Immature natural killer cell (primary cell): Measurements from ENCODE around the gene PITPNM1. TPM values are rescaled to one million over a fixed set of nuclear protein-coding genes. Genes with fewer than 3 reads are reported as not detected.
"Not testable (repeated sequence)": the region's sequence is repeated elsewhere in the genome, so short reads cannot be mapped to it uniquely, and the experiment has no call there.

ENCODE experiments used
- DNase-seq, 3 donors: peaks; one replicate each; pipeline ENCODE4 v3.0.0; 2022; ENCODE audit warnings: mixed read lengths in 1 of 3
- H3K27ac Mint-ChIP-seq, 6 donors: one replicate each; pipeline ENCODE4 v1.8.0; 2020; ENCODE audit warnings: mixed read lengths in 6 of 6, mild to moderate bottlenecking in 5 of 6, inconsistent platforms in 4 of 6, moderate library complexity in 3 of 6
- H3K27me3 Mint-ChIP-seq, 3 donors: one replicate each; pipeline ENCODE4 v1.8.0; 2020 to 2021; ENCODE audit warnings: low read depth in 3 of 3, mild to moderate bottlenecking in 3 of 3, mixed read lengths in 3 of 3, moderate library complexity in 3 of 3, inconsistent platforms in 1 of 3
- H3K36me3 Mint-ChIP-seq, 3 donors: one replicate each; pipeline ENCODE4 v1.8.0; 2020; ENCODE audit warnings: mixed read lengths in 3 of 3, inconsistent platforms in 2 of 3, mild to moderate bottlenecking in 2 of 3
- H3K4me1 Mint-ChIP-seq, 2 donors: one replicate each; pipeline ENCODE4 v1.8.0; 2020; ENCODE audit warnings: inconsistent platforms in 2 of 2, mild to moderate bottlenecking in 2 of 2, mixed read lengths in 2 of 2, moderate library complexity in 1 of 2
- H3K4me3 Mint-ChIP-seq, 5 donors: one replicate each; pipeline ENCODE4 v1.8.0; 2020; ENCODE audit warnings: mild to moderate bottlenecking in 5 of 5, mixed read lengths in 5 of 5, inconsistent platforms in 3 of 5, moderate library complexity in 3 of 5
- H3K9me3 Mint-ChIP-seq, 6 donors: one replicate each; pipeline ENCODE4 v1.8.0; 2020; ENCODE audit warnings: mild to moderate bottlenecking in 6 of 6, mixed read lengths in 6 of 6, inconsistent platforms in 4 of 6, moderate library complexity in 3 of 6
- polyA plus RNA-seq, 3 donors: library from polyadenylated mRNA; unstranded; fragments of 300-500 nt; fragmentation: Illumina TruSeq; gene quantifications; one replicate each; pipeline ENCODE4 v1.2.3, GENCODE V29; 2021

The PITPNM1 gene
- polyA plus RNA-seq, 3 donors from 2014 or later, result 3.6 to 29.2 (median 10.2) TPM

DNA sequence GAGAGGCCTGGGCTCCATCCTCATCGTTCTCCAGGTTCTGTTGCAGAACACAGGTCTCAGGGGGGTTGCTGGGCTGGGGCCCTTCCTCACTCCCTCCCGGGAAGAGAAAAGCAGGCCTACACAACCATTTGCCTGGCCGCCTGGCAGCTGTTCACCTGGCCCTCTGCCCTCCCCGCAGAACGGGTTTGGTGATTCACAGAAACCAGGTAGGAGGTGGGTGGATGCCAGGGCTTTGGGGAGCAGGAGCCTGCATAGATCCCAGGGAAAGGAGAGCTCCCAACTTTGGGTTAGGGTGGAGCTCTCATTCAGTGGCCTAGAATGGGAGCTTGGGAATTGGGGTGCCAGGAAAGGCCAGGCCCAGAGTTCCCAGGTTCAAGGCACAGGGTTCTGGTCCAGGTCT lies 37.1 kb downstream of the PITPNM1 start:
- peak overlapping the region; percentile 61 to 89 (median 78) for H3K27ac Mint-ChIP-seq
- peaks cover 0 to 9% (median 2%) of the 10 kb centered on the region in 3 donors for H3K27me3 Mint-ChIP-seq
- DNase-seq, result no peak
- peak overlapping the region; percentile 82 to 87 (median 83) for H3K4me3 Mint-ChIP-seq
- peaks cover 25 to 29% of the 10 kb centered on the region in 2 donors for H3K4me1 Mint-ChIP-seq
- H3K9me3 Mint-ChIP-seq, result no peaks in the 10 kb centered on the region
- H3K36me3 Mint-ChIP-seq, result no peaks in the 10 kb centered on the region

GRCh38 chr11:67466962-67467771 lies 38.0 kb downstream of the PITPNM1 start:
- Mint-ChIP-seq H3K4me3 (peak overlapping the region; percentile 19 to 87 (median 52)), H3K9me3 (no peaks in the 10 kb centered on the region), H3K4me1 (peaks cover 25 to 31% of the 10 kb centered on the region in 2 donors), H3K27ac (peak overlapping the region in 5 of 6 donors; percentile 34 to 83 (median 67)), H3K27me3 (peaks cover 0 to 9% (median 2%) of the 10 kb centered on the region in 3 donors), H3K36me3 (no peaks in the 10 kb centered on the region)
- no peak for DNase-seq

GRCh38 chr11:67466367-67466766 lies 38.8 kb downstream of the PITPNM1 start:
- H3K4me3 Mint-ChIP-seq, result peak overlapping the region in 1 of 5 donors; percentile 41
- no peaks in the 10 kb centered on the region for H3K36me3 Mint-ChIP-seq
- no peaks in the 10 kb centered on the region for H3K9me3 Mint-ChIP-seq
- H3K27me3 Mint-ChIP-seq, result peaks cover 0 to 9% (median 0%) of the 10 kb centered on the region in 3 donors
- no peak for DNase-seq
- H3K4me1 Mint-ChIP-seq, result peaks cover 25 to 31% of the 10 kb centered on the region in 2 donors
- H3K27ac Mint-ChIP-seq, result peak overlapping the region in 3 of 6 donors; percentile 16 to 50 (median 34)

- not testable (repeated sequence) for H3K9me3 Mint-ChIP-seq, H3K36me3 Mint-ChIP-seq, H3K27me3 Mint-ChIP-seq, DNase-seq
- Mint-ChIP-seq H3K27ac (peak overlapping the region; percentile 76 to 93 (median 90)), H3K4me1 (peaks cover 25 to 31% of the 10 kb centered on the region in 2 donors), H3K4me3 (peak overlapping the region; percentile 77 to 88 (median 82))
These were observed 39.6 kb downstream of the PITPNM1 start for GRCh38 chr11:67465530-67465929.

DNA sequence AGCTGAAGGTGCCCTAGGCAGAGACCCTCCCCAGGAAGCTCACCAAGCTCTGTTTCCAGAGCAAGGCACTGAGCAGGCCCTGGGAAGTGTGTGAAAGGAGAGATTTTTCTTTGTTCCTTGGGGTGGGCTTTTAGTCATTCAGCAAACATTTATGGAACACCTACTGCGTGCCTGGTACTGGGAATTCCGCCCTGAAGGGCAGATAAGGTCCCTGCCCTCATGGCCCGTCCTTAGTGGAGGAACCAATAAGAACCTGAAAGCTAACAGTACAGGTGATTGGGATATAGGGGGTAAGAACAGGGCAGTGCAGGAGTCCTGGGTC lies 40.0 kb downstream of the PITPNM1 start:
- Mint-ChIP-seq H3K9me3 (no peaks in the 10 kb centered on the region), H3K27me3 (peaks cover 0 to 9% (median 0%) of the 10 kb centered on the region in 3 donors), H3K4me3 (peak overlapping the region; percentile 77 to 88 (median 82)), H3K36me3 (no peaks in the 10 kb centered on the region), H3K27ac (peak overlapping the region; percentile 76 to 93 (median 90)), H3K4me1 (peaks cover 25 to 31% of the 10 kb centered on the region in 2 donors)
- DNase-seq, result no peak

DNA sequence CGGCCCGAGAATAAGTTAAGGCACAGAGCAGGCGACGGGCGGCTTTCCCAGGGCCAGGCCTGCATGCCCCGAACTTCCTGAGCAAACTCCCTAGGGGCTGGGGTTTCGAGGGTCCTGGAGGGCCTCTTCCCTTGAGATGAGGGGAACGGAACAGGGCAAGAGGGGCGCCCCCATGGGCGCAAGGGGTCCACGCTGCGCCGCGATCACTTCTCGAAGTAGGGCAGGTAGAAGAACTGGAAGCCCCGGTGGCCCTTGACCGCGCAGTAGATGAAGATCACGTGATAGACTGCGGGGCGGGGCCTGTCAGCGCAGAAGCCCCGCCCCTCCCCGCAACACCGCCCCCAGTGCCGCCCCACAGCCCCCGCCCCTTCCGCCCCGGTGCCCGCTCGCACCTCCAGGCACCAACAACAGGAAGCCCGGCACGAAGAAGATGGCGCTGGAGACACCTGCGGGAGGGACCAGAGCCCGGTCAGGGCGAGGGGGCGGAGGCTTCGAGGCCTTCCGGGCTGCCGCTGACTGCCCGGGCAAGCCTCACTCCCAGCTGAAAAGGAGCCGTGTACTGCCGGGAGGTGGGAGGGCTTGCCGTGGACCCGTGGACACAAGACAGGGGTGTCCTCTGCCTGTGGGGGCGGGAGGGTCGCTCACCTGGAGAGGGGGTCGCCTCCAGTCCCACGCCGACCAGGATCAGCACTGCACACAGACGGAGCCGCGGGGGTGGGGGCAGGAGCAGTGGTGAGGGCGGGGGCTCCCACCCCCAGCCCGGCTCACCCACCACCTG lies 40.6 kb downstream of the PITPNM1 start:
- peak overlapping the region; percentile 76 to 92 (median 86) for H3K27ac Mint-ChIP-seq
- peaks cover 0 to 3% (median 0%) of the 10 kb centered on the region in 3 donors for H3K36me3 Mint-ChIP-seq
- peaks cover 24 to 31% of the 10 kb centered on the region in 2 donors for H3K4me1 Mint-ChIP-seq
- H3K27me3 Mint-ChIP-seq, result peaks cover 0 to 9% (median 0%) of the 10 kb centered on the region in 3 donors
- H3K4me3 Mint-ChIP-seq, result peak overlapping the region; percentile 77 to 88 (median 82)
- peak; percentile 92 to 95 (median 94) for DNase-seq
- no peaks in the 10 kb centered on the region for H3K9me3 Mint-ChIP-seq

- Mint-ChIP-seq H3K36me3 (peaks cover 0 to 3% (median 0%) of the 10 kb centered on the region in 3 donors), H3K9me3 (no peaks in the 10 kb centered on the region), H3K4me3 (peak overlapping the region; percentile 77 to 88 (median 82)), H3K27ac (peak overlapping the region; percentile 76 to 92 (median 85)), H3K4me1 (peaks cover 19 to 28% of the 10 kb centered on the region in 2 donors), H3K27me3 (peaks cover 0 to 9% (median 0%) of the 10 kb centered on the region in 3 donors)
- no peak for DNase-seq
These were observed 41.3 kb downstream of the PITPNM1 start for GRCh38 chr11:67463680-67464410.

DNA sequence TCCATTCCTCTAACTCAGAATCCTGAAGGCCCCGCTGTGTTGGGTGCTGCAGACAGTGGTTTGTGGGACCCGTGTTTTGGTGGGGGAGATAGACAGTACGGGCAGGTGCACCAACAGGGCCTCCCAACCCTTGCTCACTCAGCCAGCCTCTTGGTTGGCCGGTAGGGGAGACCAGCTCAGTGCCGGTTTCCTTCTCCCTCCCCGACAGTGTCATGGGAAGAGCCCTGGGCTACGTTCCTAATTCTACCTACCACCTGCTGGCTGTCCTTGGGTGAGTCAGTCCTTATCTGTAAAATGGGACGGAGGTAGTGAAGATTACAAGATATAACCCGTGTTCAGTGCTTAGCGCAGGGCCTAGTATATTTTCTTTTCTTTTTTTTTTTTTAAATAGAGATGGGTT lies 42.0 kb downstream of the PITPNM1 start:
- H3K9me3 Mint-ChIP-seq, result no peaks in the 10 kb centered on the region
- peaks cover 0 to 3% (median 0%) of the 10 kb centered on the region in 3 donors for H3K36me3 Mint-ChIP-seq
- peaks cover 15 to 24% of the 10 kb centered on the region in 2 donors for H3K4me1 Mint-ChIP-seq
- peaks cover 0 to 10% (median 0%) of the 10 kb centered on the region in 3 donors for H3K27me3 Mint-ChIP-seq
- H3K4me3 Mint-ChIP-seq, result peak overlapping the region in 1 of 5 donors; percentile 6
- DNase-seq, result no peak
- peak overlapping the region in 2 of 6 donors; percentile 49 to 57 for H3K27ac Mint-ChIP-seq

DNA sequence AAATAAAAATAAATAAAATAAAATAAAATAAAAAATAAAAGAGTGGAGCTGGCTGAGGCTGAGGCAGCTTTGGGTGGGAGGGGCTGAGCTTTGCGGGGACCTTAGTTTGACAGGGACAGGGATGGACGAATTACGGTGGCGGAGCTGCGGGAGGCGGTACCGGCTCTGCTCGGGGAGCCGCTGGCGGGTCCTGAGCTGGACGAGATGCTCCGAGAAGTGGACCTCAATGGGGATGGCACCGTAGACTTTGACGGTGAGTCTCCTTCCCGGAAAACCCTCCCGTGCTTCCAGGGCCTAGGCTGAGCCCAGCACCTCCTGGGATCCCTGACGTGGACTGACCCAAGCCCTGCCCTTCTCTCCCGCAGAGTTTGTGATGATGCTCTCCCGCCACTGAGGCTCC lies 46.9 kb downstream of the PITPNM1 start:
- Mint-ChIP-seq H3K4me3 (no peak overlapping the region), H3K27me3 (peaks cover 0 to 3% (median 2%) of the 10 kb centered on the region in 3 donors), H3K36me3 (peaks cover 0 to 3% (median 0%) of the 10 kb centered on the region in 3 donors), H3K9me3 (no peaks in the 10 kb centered on the region), H3K27ac (no peak overlapping the region), H3K4me1 (peaks cover 0 to 2% of the 10 kb centered on the region in 2 donors)
- DNase-seq, result no peak

DNA sequence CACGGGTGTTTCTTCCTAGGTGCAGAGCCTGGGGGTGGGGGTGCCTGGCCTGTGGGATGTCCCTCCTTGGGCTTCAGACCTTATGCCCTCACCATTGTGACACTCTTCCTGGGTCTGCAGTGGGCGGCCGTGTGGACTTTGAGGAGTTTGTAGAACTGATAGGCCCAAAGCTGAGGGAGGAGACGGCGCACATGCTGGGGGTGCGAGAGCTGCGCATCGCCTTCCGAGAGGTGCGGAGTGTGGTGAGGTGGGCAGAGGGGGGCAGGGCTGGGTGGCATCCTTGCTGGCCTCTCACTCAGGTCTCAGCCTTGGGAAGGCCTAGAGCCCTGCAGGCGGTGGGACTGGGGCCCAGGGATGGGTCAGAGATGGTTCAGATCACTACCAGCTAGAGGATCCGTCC lies 47.7 kb downstream of the PITPNM1 start:
- Mint-ChIP-seq H3K27me3 (peaks cover 0 to 5% (median 3%) of the 10 kb centered on the region in 3 donors), H3K27ac (no peak overlapping the region), H3K4me3 (no peak overlapping the region), H3K36me3 (peaks cover 0 to 3% (median 0%) of the 10 kb centered on the region in 3 donors), H3K9me3 (no peaks in the 10 kb centered on the region), H3K4me1 (no peaks in the 10 kb centered on the region)
- no peak for DNase-seq

DNA sequence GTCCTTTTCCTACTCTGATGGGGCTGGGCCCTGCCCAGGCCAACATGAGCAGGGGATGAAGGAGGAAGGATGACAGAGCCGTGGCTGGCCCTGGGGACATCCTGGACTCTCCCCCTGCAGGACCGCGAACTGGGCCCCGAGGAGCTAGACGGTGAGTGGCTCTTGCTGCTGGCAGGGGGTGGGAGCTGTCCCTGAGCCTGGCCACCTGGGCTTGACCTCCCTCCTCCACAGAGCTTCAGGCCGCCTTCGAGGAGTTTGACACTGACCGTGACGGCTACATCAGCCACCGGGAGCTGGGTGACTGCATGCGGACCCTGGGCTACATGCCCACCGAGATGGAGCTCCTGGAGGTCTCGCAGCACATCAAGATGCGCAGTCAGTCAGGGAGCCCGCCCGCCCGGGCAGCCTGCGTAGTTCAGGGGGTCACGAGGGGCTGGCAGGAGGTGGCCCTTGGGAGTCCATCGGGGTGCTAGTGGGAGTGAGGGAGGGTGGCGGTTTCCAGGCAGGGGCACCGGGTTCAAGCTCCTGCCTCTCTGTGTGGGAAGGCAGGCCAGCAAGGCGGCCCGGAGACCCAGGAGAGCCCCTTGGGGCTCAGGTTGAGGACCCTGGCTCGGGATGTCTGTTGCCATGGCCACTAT lies 49.0 kb downstream of the PITPNM1 start:
- peaks cover 2 to 10% (median 7%) of the 10 kb centered on the region in 3 donors for H3K27me3 Mint-ChIP-seq
- H3K36me3 Mint-ChIP-seq, result peaks cover 0 to 3% (median 0%) of the 10 kb centered on the region in 3 donors
- no peak for DNase-seq
- H3K27ac Mint-ChIP-seq, result no peak overlapping the region
- H3K9me3 Mint-ChIP-seq, result no peaks in the 10 kb centered on the region
- H3K4me1 Mint-ChIP-seq, result no peaks in the 10 kb centered on the region
- no peak overlapping the region for H3K4me3 Mint-ChIP-seq

DNA sequence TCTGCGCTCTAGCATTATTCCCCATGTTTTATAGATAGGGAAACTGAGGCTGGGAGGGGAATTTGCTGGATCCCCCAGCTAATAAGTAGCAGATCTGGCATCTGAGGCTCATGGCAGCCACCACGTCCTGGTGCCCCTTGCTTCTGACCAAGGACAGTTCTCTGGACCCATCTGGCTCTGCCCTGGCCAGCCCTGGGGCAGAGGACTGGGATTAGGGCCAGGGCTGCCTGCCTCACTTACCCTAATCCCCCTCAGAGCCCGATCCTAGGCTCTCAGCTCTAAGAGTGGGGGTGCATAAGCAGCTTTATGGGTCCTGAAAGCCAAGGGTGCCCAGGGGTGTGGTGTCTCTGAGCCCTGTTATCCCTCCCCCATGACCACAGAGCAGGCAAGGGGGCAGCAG lies 50.1 kb downstream of the PITPNM1 start, which contains the start of gene CABP4:
Gene CABP4, plus strand, starts transcription at position 301 of the 400 bp plus-strand sequence. Its CDS starts 70 bp downstream, at position 371.
- Mint-ChIP-seq H3K9me3 (no peaks in the 10 kb centered on the region), H3K4me1 (no peaks in the 10 kb centered on the region), H3K27ac (no peak within 1 kb of the TSS), H3K4me3 (no peak within 1 kb of the TSS), H3K36me3 (peaks cover 0 to 3% (median 0%) of the 10 kb centered on the region in 3 donors), H3K27me3 (peaks cover 2 to 11% (median 8%) of the 10 kb centered on the region in 3 donors)
- no peak for DNase-seq
